PC-9 (cell line): ENCODE measurements around the gene TMEM126A. TPM values are rescaled to one million over a fixed set of nuclear protein-coding genes. Genes with fewer than 3 reads are reported as not detected.

Source experiments
- Bru-seq: library from RNA; stranded (reverse); fragments of 400-500 nt; gene quantifications from one replicate; lab custom pipeline; 2021; lab: Mats Ljungman, UMichigan
- BruChase-seq, 2 experiments: library from RNA; stranded (reverse); fragments of 400-500 nt; gene quantifications; one replicate each; lab custom pipeline; 2021; lab: Mats Ljungman, UMichigan
- BruUV-seq: library from RNA; stranded (reverse); fragments of 400-500 nt; replicated peaks from 2 replicates; lab custom pipeline; 2021; lab: Mats Ljungman, UMichigan
- CTCF ChIA-PET: fragments of 300-600 bp; sonication (Branson Sonifier 250); formaldehyde crosslinking; loops from one replicate; lab custom pipeline; 2022; ENCODE audit warnings: antibody characterized with exemption; lab: Charles Lee
- POLR2A ChIA-PET: fragments of 300-600 bp; sonication (Branson Sonifier 250); formaldehyde crosslinking; loops from one replicate; lab custom pipeline; 2022; ENCODE audit warnings: antibody characterized with exemption; ENCODE audit not compliant: unreplicated experiment; lab: Charles Lee
- DNase-seq, 2 experiments: peaks; one replicate each; pipeline versions ENCODE4 v3.0.0 to v3.0.0-alpha.2; 2015 to 2022; ENCODE audit warnings: mixed read lengths in 1 of 2
- H2AFZ ChIP-seq: fragments of 200-600 bp; sonication (generic); 2 replicates; pipeline ENCODE4 v1.8.1; 2017; ENCODE audit warnings: antibody characterized with exemption
- H3F3A ChIP-seq: fragments of 200-600 bp; sonication (generic); 2 replicates; pipeline ENCODE4 v1.8.1; 2017; ENCODE audit warnings: antibody characterized with exemption, mild to moderate bottlenecking, low read depth; ENCODE audit not compliant: insufficient read depth
- H3K27ac ChIP-seq: fragments of 200-600 bp; sonication (generic); 2 replicates; pipeline ENCODE4 v1.6.1; 2016; ENCODE audit warnings: mixed run types
- H3K27me3 ChIP-seq: fragments of 200-600 bp; sonication (generic); 2 replicates; pipeline ENCODE4 v1.6.1; 2016; ENCODE audit warnings: low read depth, mixed run types; ENCODE audit not compliant: insufficient read depth
- H3K36me3 ChIP-seq: fragments of 200-600 bp; sonication (generic); 2 replicates; pipeline ENCODE4 v1.6.1; 2016; ENCODE audit warnings: low read depth, mixed run types
- H3K4me1 ChIP-seq: fragments of 200-600 bp; sonication (generic); replicated peaks from 2 replicates; pipeline ENCODE4 v1.6.1; 2016; ENCODE audit warnings: mixed run types; ENCODE audit not compliant: insufficient read depth
- H3K4me2 ChIP-seq: fragments of 200-600 bp; sonication (generic); 2 replicates; pipeline ENCODE4 v1.6.1; 2017; ENCODE audit warnings: mixed run types
- H3K4me3 ChIP-seq: fragments of 200-600 bp; sonication (generic); 2 replicates; pipeline ENCODE4 v1.6.1; 2016; ENCODE audit warnings: mixed run types
- H3K79me2 ChIP-seq: fragments of 200-600 bp; sonication (generic); 2 replicates; pipeline ENCODE4 v1.6.1; 2017; ENCODE audit warnings: low read depth, mixed run types
- H3K9me2 ChIP-seq: fragments of 200-600 bp; sonication (generic); 2 replicates; pipeline ENCODE4 v1.8.1; 2017; ENCODE audit warnings: mild to moderate bottlenecking; ENCODE audit not compliant: insufficient read depth
- H3K9me3 ChIP-seq: fragments of 200-600 bp; sonication (generic); 2 replicates; pipeline ENCODE4 v1.8.1; 2016; ENCODE audit warnings: low read depth; ENCODE audit not compliant: insufficient read depth
- H4K20me1 ChIP-seq: fragments of 200-600 bp; sonication (generic); 2 replicates; pipeline ENCODE4 v1.8.1; 2017; ENCODE audit not compliant: insufficient read depth
- EZH2 ChIP-seq: fragments of 200-600 bp; sonication (generic); IDR thresholded peaks from 2 replicates; pipeline ENCODE4 v1.8.0; 2017; ENCODE audit warnings: antibody characterized with exemption, low read depth
- intact Hi-C: fragments of 100-400 bp; cut with micrococcal nuclease; formaldehyde crosslinking; loops from one replicate; pipeline ENCODE4 v1.10.0; 2022; ENCODE audit not compliant: unreplicated experiment
- long read RNA-seq: library from polyadenylated mRNA; stranded (forward); transcript quantifications from one replicate; pipeline ENCODE4 v2.0.0, GENCODE V29; 2022
- total RNA-seq: library from RNA; stranded (reverse); gene quantifications from 2 replicates; pipeline ENCODE4 v1.2.3, GENCODE V29; 2021
- TF ChIP-seq, protein P1 (sequence below): fragments of 200-600 bp; sonication (generic); conservative IDR thresholded peaks from 2 replicates; pipeline ENCODE4 v1.6.1; 2017; ENCODE audit warnings: mixed run types, antibody characterized with exemption, mild to moderate bottlenecking, moderate library complexity

TMEM126A gene
- total RNA-seq, result 17.7 and 26.3 TPM in 2 replicates
- Bru-seq, nascent RNA, result percentile 70 among the genes with signal in this experiment
- BruChase-seq, experiment 1, labeled RNA remaining after a 2-hour chase, result percentile 64 among the genes with signal in this experiment
- percentile 73 among the genes with signal in this experiment for BruChase-seq, experiment 2, labeled RNA remaining after a 6-hour chase
- long read RNA-seq, transcript TMEM126A-201 (5 exons, 739 nt), result major isoform, 29 of 34 reads
- long read RNA-seq, partial matches to known transcripts, result 1 of 34 reads
- long read RNA-seq, other reads (novel, unspliced or antisense), result 2 of 34 reads

DNA sequence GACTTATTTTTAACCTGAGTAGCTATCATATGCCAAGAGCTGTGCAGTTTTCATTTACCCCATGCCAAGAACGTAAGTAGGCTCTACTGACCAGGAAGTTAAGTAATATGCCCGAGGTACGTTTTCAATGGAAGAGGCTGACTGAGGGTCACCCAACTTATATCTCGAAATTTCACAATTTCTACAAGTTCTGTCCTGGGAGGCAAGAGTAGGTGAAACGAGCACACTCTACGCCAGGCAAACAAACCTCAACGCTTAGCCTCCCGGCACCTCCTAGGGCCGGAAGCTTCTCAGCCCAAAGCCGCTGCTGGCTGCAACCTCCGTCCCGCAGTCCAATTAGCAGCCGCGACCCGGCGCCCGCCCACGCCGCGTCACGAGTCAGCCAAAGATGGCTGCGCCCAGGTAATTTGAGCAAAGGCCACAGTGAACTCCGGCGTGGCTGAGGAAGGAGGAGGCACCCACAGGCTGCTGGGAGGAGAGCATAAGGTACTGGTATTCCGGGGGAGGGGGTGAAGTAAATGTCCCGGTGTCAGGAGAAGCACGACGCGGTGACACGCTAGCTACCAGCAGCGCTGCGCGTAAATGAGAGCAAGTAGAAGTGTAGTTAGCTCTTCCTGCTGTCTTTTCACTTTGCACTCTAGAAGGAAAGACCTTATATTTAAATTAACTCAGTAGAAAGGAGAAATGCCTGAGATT lies at the start of gene TMEM126A:
TSS of gene TMEM126A (plus strand) at position 364 of the 696 bp plus-strand sequence. CDS start 2,289 bp downstream, outside the sequence.
- Histone ChIP-seq H3K36me3 (peaks cover 5% of the 10 kb centered on the region), H3K27ac (peak within 1 kb of the TSS; percentile 76), H3K9me2 (no peaks in the 10 kb centered on the region), H3K27me3 (no peaks in the 10 kb centered on the region), H3K4me1 (peaks cover 24% of the 10 kb centered on the region), H4K20me1 (no peaks in the 10 kb centered on the region), H3F3A (peaks cover 53% of the 10 kb centered on the region), H3K4me3 (peak within 1 kb of the TSS; percentile 72), H3K79me2 (peaks cover 26% of the 10 kb centered on the region), H3K9me3 (no peaks in the 10 kb centered on the region), H2AFZ (peak within 1 kb of the TSS; percentile 92), H3K4me2 (peak within 1 kb of the TSS; percentile 90)
- no TSS peak for BruUV-seq
- ChIA-PET POLR2A (interaction anchor here (0.5 to 0.9 kb wide), 6 partner anchors 12 to 959 kb away, joined by 3 to 10 read pairs (median 5); no protein-coding TSS in a partner anchor), CTCF (interaction anchor here (1.2 kb wide), 1 partner anchor 12 kb away, joined by 3 read pairs; no protein-coding TSS in a partner anchor)
- peak; percentile 90 to 95 for DNase-seq
- intact Hi-C loops, result loop anchor here (2.0 kb wide), 1 partner anchor 17 kb away; the partner anchor contains the start of gene CREBZF
- TF ChIP-seq, protein P1, sequence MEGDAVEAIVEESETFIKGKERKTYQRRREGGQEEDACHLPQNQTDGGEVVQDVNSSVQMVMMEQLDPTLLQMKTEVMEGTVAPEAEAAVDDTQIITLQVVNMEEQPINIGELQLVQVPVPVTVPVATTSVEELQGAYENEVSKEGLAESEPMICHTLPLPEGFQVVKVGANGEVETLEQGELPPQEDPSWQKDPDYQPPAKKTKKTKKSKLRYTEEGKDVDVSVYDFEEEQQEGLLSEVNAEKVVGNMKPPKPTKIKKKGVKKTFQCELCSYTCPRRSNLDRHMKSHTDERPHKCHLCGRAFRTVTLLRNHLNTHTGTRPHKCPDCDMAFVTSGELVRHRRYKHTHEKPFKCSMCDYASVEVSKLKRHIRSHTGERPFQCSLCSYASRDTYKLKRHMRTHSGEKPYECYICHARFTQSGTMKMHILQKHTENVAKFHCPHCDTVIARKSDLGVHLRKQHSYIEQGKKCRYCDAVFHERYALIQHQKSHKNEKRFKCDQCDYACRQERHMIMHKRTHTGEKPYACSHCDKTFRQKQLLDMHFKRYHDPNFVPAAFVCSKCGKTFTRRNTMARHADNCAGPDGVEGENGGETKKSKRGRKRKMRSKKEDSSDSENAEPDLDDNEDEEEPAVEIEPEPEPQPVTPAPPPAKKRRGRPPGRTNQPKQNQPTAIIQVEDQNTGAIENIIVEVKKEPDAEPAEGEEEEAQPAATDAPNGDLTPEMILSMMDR, result no peak
- TF ChIP-seq EZH2, result no peak

DNA sequence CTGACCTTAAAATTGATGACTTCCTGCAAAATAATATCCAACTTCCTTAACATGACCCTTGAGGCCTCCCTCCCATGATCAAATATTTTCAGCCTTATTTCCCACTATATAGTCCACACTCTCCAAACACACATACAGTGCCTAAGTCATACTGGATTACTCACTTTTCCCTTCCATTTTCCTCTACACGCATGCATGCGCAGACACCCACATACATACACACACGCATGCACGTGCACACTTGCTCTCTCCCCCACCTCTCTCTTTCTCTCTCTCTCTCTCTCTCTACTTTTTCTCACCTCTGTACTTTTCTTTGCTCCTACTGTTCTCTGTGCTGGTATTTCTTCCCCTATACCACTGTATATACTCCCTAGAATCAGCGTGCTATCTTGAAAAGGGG lies 48.7 kb upstream of the TMEM126A start:
- Histone ChIP-seq H3K79me2 (no peaks in the 10 kb centered on the region), H3K9me3 (no peaks in the 10 kb centered on the region), H3K36me3 (no peaks in the 10 kb centered on the region), H3K4me2 (no peak overlapping the region), H3K9me2 (no peaks in the 10 kb centered on the region), H3K4me1 (no peaks in the 10 kb centered on the region), H2AFZ (no peak overlapping the region), H4K20me1 (no peaks in the 10 kb centered on the region), H3K27ac (no peak overlapping the region), H3K4me3 (no peak overlapping the region), H3F3A (no peaks in the 10 kb centered on the region), H3K27me3 (no peaks in the 10 kb centered on the region)
- no peak for TF ChIP-seq EZH2
- TF ChIP-seq, protein P1, result no peak
- intact Hi-C loops, result loop anchor here (5.0 to 10.0 kb wide), 2 partner anchors 693 to 1316 kb away; no protein-coding TSS in a partner anchor
- no peak for DNase-seq
- CTCF ChIA-PET, result interaction anchor here (0.7 kb wide), 1 partner anchor 665 kb away, joined by 3 read pairs; no protein-coding TSS in a partner anchor
- POLR2A ChIA-PET, result interaction anchor here (0.6 kb wide), 1 partner anchor 66 kb away, joined by 4 read pairs; the partner anchor contains the start of gene CREBZF
- BruUV-seq, result no TSS peak

DNA sequence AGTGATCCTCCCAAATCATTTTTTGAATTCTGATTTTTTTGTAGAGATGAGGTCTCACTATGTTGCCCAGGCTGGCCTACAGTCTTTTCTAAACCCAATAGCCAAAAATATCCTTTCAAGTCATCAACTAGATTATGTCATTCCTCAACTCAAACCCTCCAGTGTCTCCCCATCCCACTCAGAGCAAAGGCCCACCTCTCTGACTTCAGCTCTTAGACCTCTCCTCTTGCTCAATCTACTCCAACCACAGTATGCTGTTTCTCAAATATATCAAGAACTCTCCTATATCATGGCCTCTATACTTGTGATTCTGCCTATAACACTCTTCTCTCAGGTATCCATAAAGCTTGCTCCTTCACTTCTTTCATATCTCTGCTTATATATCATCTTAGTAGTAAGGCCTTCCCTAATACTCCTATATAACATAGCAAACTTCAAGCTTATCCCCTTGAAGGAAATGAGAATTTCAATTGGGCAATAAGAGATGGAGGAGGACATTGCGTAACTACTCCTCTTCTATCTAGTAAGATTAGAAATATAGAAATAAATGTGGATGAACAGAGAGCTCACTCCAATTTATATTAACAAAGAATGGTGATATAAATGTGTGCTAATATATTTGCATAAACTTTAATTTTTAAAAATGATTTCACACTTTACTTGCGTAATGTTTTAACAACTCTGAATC lies 45.1 kb upstream of the TMEM126A start:
- H4K20me1 ChIP-seq, result no peaks in the 10 kb centered on the region
- H3K9me2 ChIP-seq, result no peaks in the 10 kb centered on the region
- DNase-seq, result no peak
- H3K4me3 ChIP-seq, result no peak overlapping the region
- ChIA-PET CTCF (no interaction called here), POLR2A (interaction anchor here (0.7 kb wide), 1 partner anchor 1223 kb away, joined by 5 read pairs; no protein-coding TSS in a partner anchor)
- no peak overlapping the region for H3K4me2 ChIP-seq
- H3K27ac ChIP-seq, result no peak overlapping the region
- no TSS peak for BruUV-seq
- intact Hi-C loops, result no loop called here
- H3K4me1 ChIP-seq, result no peaks in the 10 kb centered on the region
- H3K36me3 ChIP-seq, result no peaks in the 10 kb centered on the region
- H3K79me2 ChIP-seq, result no peaks in the 10 kb centered on the region
- no peaks in the 10 kb centered on the region for H3K27me3 ChIP-seq
- H3F3A ChIP-seq, result no peaks in the 10 kb centered on the region
- TF ChIP-seq EZH2, result no peak
- TF ChIP-seq, protein P1, result no peak
- H2AFZ ChIP-seq, result no peak overlapping the region
- no peaks in the 10 kb centered on the region for H3K9me3 ChIP-seq
